Adrenal gland (tissue), 5 donors: Measurements from ENCODE around the gene CACNA1C.

Experiments used
- POLR2A ChIP-seq, 2 donors: fragments of 450-650 bp; IDR thresholded peaks; one replicate each; pipeline ENCODE4 v1.6.1; 2017; ENCODE audit warnings: antibody characterized with exemption in 2 of 2, mild to moderate bottlenecking in 2 of 2, moderate library complexity in 1 of 2
- TF ChIP-seq, protein P1 (sequence below), 6 experiments: fragments of 450-650 bp in 4 of 6; fragments of 200-600 bp in 2 of 6; sonication (generic) in 1 of 6; IDR thresholded peaks; 1 replicate in 5 of 6; 2 replicates in 1 of 6; pipeline versions ENCODE4 v1.5.1 to v1.8.0; 2016 to 2021; ENCODE audit warnings: antibody characterized with exemption in 6 of 6, mild to moderate bottlenecking in 2 of 6, moderate library complexity in 1 of 6
- donor health status: DM: no; HTN: no; CAD: no.

DNA sequence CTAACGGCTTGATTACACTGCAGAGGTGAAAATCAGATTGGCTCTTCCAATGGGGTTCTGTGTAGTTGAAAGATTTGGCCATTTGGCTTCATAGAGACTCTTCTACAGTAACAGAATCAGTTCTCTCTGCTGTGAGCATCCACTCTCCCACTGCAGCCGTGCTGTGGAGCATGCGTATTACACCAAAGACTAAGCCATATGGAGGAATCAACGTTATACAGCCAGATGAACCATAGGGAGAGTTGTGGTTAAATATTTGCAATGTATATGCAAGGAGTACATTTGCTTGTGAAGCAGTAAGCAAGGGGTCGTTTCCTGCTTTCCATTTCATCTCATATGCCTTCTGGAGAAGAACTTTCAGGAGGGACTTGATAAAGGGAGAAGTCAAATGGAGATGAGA is 410.9 kb downstream of the CACNA1C start:
- TF ChIP-seq, protein P1, sequence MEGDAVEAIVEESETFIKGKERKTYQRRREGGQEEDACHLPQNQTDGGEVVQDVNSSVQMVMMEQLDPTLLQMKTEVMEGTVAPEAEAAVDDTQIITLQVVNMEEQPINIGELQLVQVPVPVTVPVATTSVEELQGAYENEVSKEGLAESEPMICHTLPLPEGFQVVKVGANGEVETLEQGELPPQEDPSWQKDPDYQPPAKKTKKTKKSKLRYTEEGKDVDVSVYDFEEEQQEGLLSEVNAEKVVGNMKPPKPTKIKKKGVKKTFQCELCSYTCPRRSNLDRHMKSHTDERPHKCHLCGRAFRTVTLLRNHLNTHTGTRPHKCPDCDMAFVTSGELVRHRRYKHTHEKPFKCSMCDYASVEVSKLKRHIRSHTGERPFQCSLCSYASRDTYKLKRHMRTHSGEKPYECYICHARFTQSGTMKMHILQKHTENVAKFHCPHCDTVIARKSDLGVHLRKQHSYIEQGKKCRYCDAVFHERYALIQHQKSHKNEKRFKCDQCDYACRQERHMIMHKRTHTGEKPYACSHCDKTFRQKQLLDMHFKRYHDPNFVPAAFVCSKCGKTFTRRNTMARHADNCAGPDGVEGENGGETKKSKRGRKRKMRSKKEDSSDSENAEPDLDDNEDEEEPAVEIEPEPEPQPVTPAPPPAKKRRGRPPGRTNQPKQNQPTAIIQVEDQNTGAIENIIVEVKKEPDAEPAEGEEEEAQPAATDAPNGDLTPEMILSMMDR (IDR thresholded peaks at IDR 0.05): no peak
- no peak for TF ChIP-seq POLR2A (IDR thresholded peaks at IDR 0.05)
